ENCODE measurements around the gene TRIM71. TPM values are rescaled to one million over a fixed set of nuclear protein-coding genes. Genes with fewer than 3 reads are reported as not detected.

Gene TRIM71
- total and polyA plus RNA-seq, 2 of the 13 experiments (the other 11 are each of a cell fraction or from before 2014, with no cell fraction given) = 21.7 to 76.9 TPM

- TF ChIP-seq HMGXB4 (CRISPR knock-in tag; IDR thresholded peaks at IDR 0.05; ENCODE audit: borderline replicate concordance in 1 of 2, low read depth in 1 of 2) (no peak), SIN3A (IDR thresholded peaks at IDR 0.05; ENCODE audit: borderline replicate concordance, low read depth, low read length) (no peak), ZNF232 (CRISPR knock-in tag; IDR thresholded peaks at IDR 0.05; ENCODE audit: borderline replicate concordance) (no peak), ZNF841 (CRISPR knock-in tag; IDR thresholded peaks at IDR 0.05; ENCODE audit: borderline replicate concordance) (no peak), ZNF720 (CRISPR knock-in tag; IDR thresholded peaks at IDR 0.05) (no peak), MXD1 (CRISPR knock-in tag; IDR thresholded peaks at IDR 0.05) (no peak), DPF2 (CRISPR knock-in tag; IDR thresholded peaks at IDR 0.05; ENCODE audit: borderline replicate concordance, low read depth) (no peak)
Measured at GRCh38 chr3:32903953-32904352, 86.2 kb downstream of the TRIM71 start (continued).

GRCh38 chr3:32909999-32910398 lies 92.2 kb downstream of the TRIM71 start:
- CTCF ChIA-PET (ENCODE audit: low intra/inter-chr PET ratio, low total read pairs) = no interaction called here
- H3K27me3 ChIP-seq (ENCODE audit: control insufficient read depth in 1 of 2, insufficient read depth in 2 of 2, low read length in 2 of 2) = no peaks in the 10 kb centered on the region
- H2AFZ ChIP-seq (ENCODE audit: low read length) = no peak overlapping the region
- 0% methylated on average over 3 of the region's 3 CpGs for WGBS (ENCODE audit: low lambda C conversion rate)
- peak overlapping the region; percentile 14; the same call in 1 of the 2 replicates for H3K9ac ChIP-seq (ENCODE audit: insufficient read depth, low read depth, low read length)
- peak overlapping the region; percentile 14 for H3K27ac ChIP-seq (ENCODE audit: extremely low read length, insufficient read depth, low read length)
- no TSS peak for BruUV-seq (replicated peaks)
- POLR2A ChIA-PET = no interaction called here
- no peak for FAIRE-seq
- ATAC-seq = peak; percentile 69
- no peaks in the 10 kb centered on the region for H3K9me3 ChIP-seq (ENCODE audit: low read length)
- no peak overlapping the region for H3K4me3 ChIP-seq (replicated peaks in 1 of 3; ENCODE audit: insufficient read depth in 1 of 3, low read depth in 2 of 3, low read length in 3 of 3)
- no peaks in the 10 kb centered on the region for H3K36me3 ChIP-seq (replicated peaks in 1 of 2; ENCODE audit: control insufficient read depth in 1 of 2, insufficient read depth in 2 of 2, low read length in 2 of 2)
- no peaks in the 10 kb centered on the region for H3K79me2 ChIP-seq (ENCODE audit: insufficient read depth, low read length)
- peak overlapping the region; percentile 46 for H3K4me2 ChIP-seq (ENCODE audit: low read depth, low read length)
- in situ Hi-C loops (cut with HindIII; ENCODE audit: extremely low pct_ligation_motif_present, low pct_unique_long_range_greater_than_20kb) (no loop called here), intact Hi-C loops (cut with micrococcal nuclease; ENCODE audit: unreplicated experiment) (loop anchor here (10.0 kb wide), 1 partner anchor 175 kb away; no protein-coding TSS in a partner anchor)
- H4K20me1 ChIP-seq (ENCODE audit: insufficient read depth, low read length) = no peaks in the 10 kb centered on the region
- peaks cover 15% of the 10 kb centered on the region for H3K4me1 ChIP-seq (ENCODE audit: insufficient read depth, low read length)
- DNase-seq (ENCODE audit: low spot score) = no peak
- TF ChIP-seq KDM5A (IDR thresholded peaks at IDR 0.05; ENCODE audit: borderline replicate concordance, low read length) (no peak), ZNF281 (CRISPR knock-in tag; IDR thresholded peaks at IDR 0.05; ENCODE audit: borderline replicate concordance) (no peak), STAG1 (CRISPR knock-in tag; IDR thresholded peaks at IDR 0.05) (peak; percentile 16; the same call in 1 of the 2 replicates), PAXIP1 (CRISPR knock-in tag; conservative IDR thresholded peaks at IDR 0.05) (0 out of 2 replicates have a peak, but pooled peaks have one; percentile 18), ZEB1 (IDR thresholded peaks at IDR 0.05; ENCODE audit: insufficient replicate concordance, low read depth) (peak; percentile 71)

All from HepG2 (cell line).